K562 (cell line): ENCODE data around the gene IFFO2. TPM values are rescaled to one million over a fixed set of nuclear protein-coding genes. Genes with fewer than 3 reads are reported as not detected.

Experiments
- ATF1 ChIP-seq, 2 experiments: fragments of 450-650 bp in 1 of 2; IDR thresholded peaks; 2 replicates each; pipeline ENCODE4 v1.6.1; 2016; ENCODE audit warnings: missing compliant biosample characterization in 1 of 2, missing genetic modification characterization in 1 of 2
- BCOR ChIP-seq: fragments of 450-650 bp; IDR thresholded peaks from 2 replicates; pipeline ENCODE4 v1.6.1; 2016
- BRD4 ChIP-seq: fragments of 200-600 bp; sonication (generic); IDR thresholded peaks from 2 replicates; pipeline ENCODE4 v1.6.1; 2017; ENCODE audit warnings: inconsistent platforms
- EP300 ChIP-seq: IDR thresholded peaks from 2 replicates; pipeline ENCODE4 v1.6.1; 2012; ENCODE audit warnings: low read length, improper control_type of control experiment
- HDAC1 ChIP-seq, 2 experiments: fragments of 450-650 bp; IDR thresholded peaks; 2 replicates each; pipeline ENCODE4 v1.6.1; 2016 to 2017; ENCODE audit warnings: inconsistent platforms in 1 of 2, mild to moderate bottlenecking in 1 of 2, moderate library complexity in 1 of 2
- ID3 ChIP-seq, 2 experiments: fragments of 250-450 bp in 1 of 2; fragments of 450-650 bp in 1 of 2; sonication (Bioruptor Pico) in 1 of 2; IDR thresholded peaks; 2 replicates each; pipeline versions ENCODE4 v1.6.1 to v1.8.0; 2016 to 2021; ENCODE audit warnings: mild to moderate bottlenecking in 2 of 2, moderate library complexity in 2 of 2, missing compliant biosample characterization in 1 of 2, missing genetic modification characterization in 1 of 2
- JUN ChIP-seq, 2 experiments: sonication (generic) in 1 of 2; formaldehyde crosslinking in 1 of 2; IDR thresholded peaks; 2 replicates each; pipeline versions ENCODE4 v1.6.1 to v1.8.0; 2012 to 2022; ENCODE audit warnings: borderline replicate concordance in 2 of 2, mild to moderate bottlenecking in 2 of 2, improper control_type of control experiment in 1 of 2, low read depth in 1 of 2, low read length in 1 of 2, missing genetic modification reagents in 1 of 2
- KLF13 ChIP-seq: fragments of 450-650 bp; IDR thresholded peaks from 2 replicates; pipeline ENCODE4 v1.6.1; 2016; ENCODE audit warnings: missing genetic modification characterization, low read depth, mild to moderate bottlenecking, missing compliant biosample characterization, moderate library complexity, borderline replicate concordance
- MEF2D ChIP-seq: conservative IDR thresholded peaks from 2 replicates; pipeline ENCODE4 v1.6.1; 2016; ENCODE audit warnings: low read depth, missing genetic modification characterization, missing compliant biosample characterization
- NCOA4 ChIP-seq: fragments of 450-650 bp; IDR thresholded peaks from 2 replicates; pipeline ENCODE4 v1.6.1; 2018; ENCODE audit warnings: mild to moderate bottlenecking; ENCODE audit not compliant: partially characterized antibody
- NFE2 ChIP-seq: IDR thresholded peaks from 2 replicates; pipeline ENCODE4 v1.6.1; 2014; ENCODE audit warnings: antibody characterized with exemption, low read depth
- NFIC ChIP-seq: fragments of 450-650 bp; IDR thresholded peaks from 2 replicates; pipeline ENCODE4 v1.6.1; 2017; ENCODE audit warnings: mild to moderate bottlenecking, inconsistent platforms
- PHF20 ChIP-seq: fragments of 450-650 bp; IDR thresholded peaks from 2 replicates; pipeline ENCODE4 v1.6.1; 2018; ENCODE audit not compliant: partially characterized antibody
- POLR2G ChIP-seq: fragments of 200-400 bp; formaldehyde crosslinking; IDR thresholded peaks from 2 replicates; pipeline ENCODE4 v1.6.1; 2017; ENCODE audit warnings: low read depth, mild to moderate bottlenecking, antibody characterized with exemption, low read length, moderate library complexity
- SMAD4 ChIP-seq: fragments of 250-450 bp; sonication (Bioruptor Pico); conservative IDR thresholded peaks from 2 replicates; pipeline ENCODE4 v1.8.0; 2021; ENCODE audit warnings: inconsistent platforms, mild to moderate bottlenecking, moderate library complexity
- SMARCE1 ChIP-seq: fragments of 450-650 bp; IDR thresholded peaks from 2 replicates; pipeline ENCODE4 v1.7.1; 2016; ENCODE audit warnings: mild to moderate bottlenecking
- TBL1XR1 ChIP-seq, 2 experiments: IDR thresholded peaks; 2 replicates each; pipeline ENCODE4 v1.6.1; 2012; ENCODE audit warnings: improper control_type of control experiment in 2 of 2, low read length in 2 of 2, mild to moderate bottlenecking in 1 of 2
- XRCC4 ChIP-seq: IDR thresholded peaks from one replicate; pipeline ENCODE4 v1.6.1; 2011; ENCODE audit not compliant: insufficient read depth, insufficient read length; ENCODE audit errors: extremely low read depth
- XRCC5 ChIP-seq: fragments of 200-400 bp; formaldehyde crosslinking; IDR thresholded peaks from 2 replicates; pipeline ENCODE4 v1.6.1; 2017; ENCODE audit warnings: low read depth, mild to moderate bottlenecking, low read length
- ZMIZ1 ChIP-seq, 2 experiments: fragments of 150-350 bp in 1 of 2; IDR thresholded peaks; 2 replicates each; pipeline ENCODE4 v1.6.1; 2012 to 2016; ENCODE audit warnings: low read depth in 2 of 2, low read length in 2 of 2, mild to moderate bottlenecking in 1 of 2, moderate library complexity in 1 of 2
- ZNF263 ChIP-seq: sonication (generic); formaldehyde crosslinking; IDR thresholded peaks from 2 replicates; pipeline ENCODE4 v1.8.0; 2022; ENCODE audit warnings: mild to moderate bottlenecking, missing genetic modification reagents, borderline replicate concordance
- ZNF277 ChIP-seq: fragments of 250-450 bp; sonication (Bioruptor Pico); IDR thresholded peaks from 2 replicates; pipeline ENCODE4 v1.8.0; 2022; ENCODE audit warnings: inconsistent platforms, mild to moderate bottlenecking, moderate library complexity, borderline replicate concordance
- polyA plus RNA-seq, 8 experiments: library from polyadenylated mRNA; depleted of rRNA in 4 of 8; stranded (reverse) in 5 of 8; unstranded in 3 of 8; fragments of >200 nt; fragmentation: Nextera tagmentation in 2 of 8; fragmentation: Illumina TruSeq in 1 of 8; extraction: Ambion mirVana in 2 of 8; extraction: Trizol in 1 of 8; gene quantifications; 2 replicates each; pipeline versions ENCODE4 v1.2.1 to v1.2.3, GENCODE V29; 2011 to 2014; ENCODE audit warnings: inconsistent platforms in 1 of 8, missing spikeins in 1 of 8
- total RNA-seq, 7 experiments: library from RNA; depleted of rRNA in 6 of 7; stranded (reverse); fragments of >200 nt in 6 of 7; fragmentation: Illumina TruSeq in 2 of 7; extraction: Trizol in 2 of 7; gene quantifications; 2 replicates each; pipeline versions ENCODE4 v1.2.1 to v1.2.3, GENCODE V29; 2011 to 2021; ENCODE audit warnings: low replicate concordance in 1 of 7

Gene IFFO2
- total and polyA plus RNA-seq, 9 of the 15 experiments (the other 6 are each of a cell fraction or from before 2014, with no cell fraction given) = 0.15 to 1.0 (median 0.44) TPM; not detected in 2

- TF ChIP-seq POLR2G (no peak), NCOA4 (no peak), ZNF263 (CRISPR knock-in tag) (no peak), ATF1 (CRISPR knock-in tag; IDR thresholded peaks at IDR 0.05) (no peak), ATF1 (tag; IDR thresholded peaks at IDR 0.05) (peak; percentile 42), ZNF277 (no peak), JUN (IDR thresholded peaks at IDR 0.05; ENCODE audit: borderline replicate concordance, low read depth, low read length) (no peak), JUN (CRISPR knock-in tag; IDR thresholded peaks at IDR 0.05; ENCODE audit: borderline replicate concordance) (peak; percentile 85; the same call in 1 of the 2 replicates), ZMIZ1 (IDR thresholded peaks at IDR 0.05; ENCODE audit: low read depth in 2 of 2, low read length in 2 of 2) (peak in 1 of 2 experiments; percentile 14; a peak in 1 of 4 replicates), XRCC5 (0 out of 2 replicates have a peak, but pooled peaks have one; percentile 30), PHF20 (no peak), ID3 (CRISPR knock-in tag; IDR thresholded peaks at IDR 0.05) (no peak), ID3 (tag; IDR thresholded peaks at IDR 0.05) (peak; percentile 42; the same call in 1 of the 2 replicates), BCOR (peak; percentile 94), NFIC (peak; percentile 77), HDAC1 (IDR thresholded peaks at IDR 0.05) (peak in 1 of 2 experiments; percentile 30; a peak in 1 of 4 replicates), KLF13 (tag) (no peak), MEF2D (0 out of 2 replicates have a peak, but pooled peaks have one; percentile 29), BRD4 (no peak), SMAD4 (CRISPR knock-in tag) (peak; percentile 65), EP300 (peak; percentile 85; the same call in 1 of the 2 replicates), TBL1XR1 (IDR thresholded peaks at IDR 0.05; ENCODE audit: low read length in 2 of 2) (peak in 1 of 2 experiments; percentile 42; a peak in 1 of 4 replicates), NFE2 (peak; percentile 40; the same call in 1 of the 2 replicates), SMARCE1 (peak; percentile 74), XRCC4 (no peak)
These were observed 47.3 kb downstream of the IFFO2 start (continued) for GRCh38 chr1:18908911-18909771.
